HepG2 (cell line): ENCODE measurements around the gene DIP2C. TPM values are rescaled to one million over a fixed set of nuclear protein-coding genes. Genes with fewer than 3 reads are reported as not detected.

Source experiments
- ATAC-seq: fragments of 200-7000 bp; cut with Tn5 transposase; 3 replicates; pipeline ENCODE4 v1.9.1; 2020; ENCODE audit warnings: mild to moderate bottlenecking, moderate library complexity
- BruUV-seq: library from RNA; stranded (reverse); fragments of 400-500 nt; replicated peaks from 2 replicates; lab custom pipeline; 2021; lab: Mats Ljungman, UMichigan
- CTCF ChIA-PET: fragments of 300-600 bp; formaldehyde crosslinking; extraction: SDS; loops from one replicate; lab custom pipeline; 2021; ENCODE audit warnings: low total read pairs, inconsistent platforms, low intra/inter-chr PET ratio; lab: Yijun Ruan, JAX
- POLR2A ChIA-PET: fragments of 350-600 bp; sonication (Branson Sonifier 250); formaldehyde crosslinking; loops from one replicate; lab custom pipeline; 2020; ENCODE audit warnings: antibody characterized with exemption, inconsistent platforms; lab: Yijun Ruan, JAX
- DNase-seq: peaks from one replicate; pipeline ENCODE4 v3.0.0-alpha.2; 2015; ENCODE audit warnings: low spot score
- FAIRE-seq: peaks from 3 replicates; lab custom pipeline; 2011; peaks lifted over from hg19 to GRCh38; lab: Jason Lieb, UNC
- H2AFZ ChIP-seq: one replicate; pipeline ENCODE4 v1.6.1; 2011; ENCODE audit warnings: low read length, inconsistent platforms
- H3K27ac ChIP-seq: fragments of 300-600 bp; 3 replicates; pipeline ENCODE4 v1.8.0; 2011; ENCODE audit warnings: mixed run types, mild to moderate bottlenecking, mixed read lengths, low read length, inconsistent platforms; ENCODE audit not compliant: insufficient read depth; ENCODE audit errors: extremely low read length
- H3K27me3 ChIP-seq, 2 experiments: fragments of 200-600 bp in 1 of 2; 2 replicates in 1 of 2; 3 replicates in 1 of 2; pipeline versions ENCODE4 v1.6.0 to v1.8.0; 2011; ENCODE audit warnings: low read length in 2 of 2, mild to moderate bottlenecking in 2 of 2, moderate library complexity in 2 of 2, inconsistent platforms in 1 of 2; ENCODE audit not compliant: insufficient read depth in 2 of 2, control insufficient read depth in 1 of 2
- H3K36me3 ChIP-seq, 2 experiments: fragments of 200-600 bp in 1 of 2; replicated peaks in 1 of 2; 2 replicates in 1 of 2; 3 replicates in 1 of 2; pipeline versions ENCODE4 v1.5.1 to v1.8.0; 2011; ENCODE audit warnings: low read length in 2 of 2, inconsistent platforms in 1 of 2; ENCODE audit not compliant: insufficient read depth in 2 of 2, control insufficient read depth in 1 of 2
- H3K4me1 ChIP-seq: 2 replicates; pipeline ENCODE4 v1.5.1; 2012; ENCODE audit warnings: low read length, inconsistent platforms; ENCODE audit not compliant: insufficient read depth
- H3K4me2 ChIP-seq: 2 replicates; pipeline ENCODE4 v1.6.0; 2011; ENCODE audit warnings: low read depth, low read length, inconsistent platforms
- H3K4me3 ChIP-seq, 3 experiments: fragments of 200-600 bp in 1 of 3; sonication (generic), shearing (Covaris generic) in 1 of 3; replicated peaks in 1 of 3; 2 replicates each; pipeline ENCODE4 v1.5.1; 2011 to 2016; ENCODE audit warnings: low read length in 3 of 3, inconsistent platforms in 2 of 3, low read depth in 2 of 3, mild to moderate bottlenecking in 2 of 3, control low read depth in 1 of 3, mixed read lengths in 1 of 3; ENCODE audit not compliant: insufficient read depth in 1 of 3
- H3K79me2 ChIP-seq: one replicate; pipeline ENCODE4 v1.6.1; 2011; ENCODE audit warnings: low read length, inconsistent platforms; ENCODE audit not compliant: insufficient read depth
- H3K9ac ChIP-seq: 2 replicates; pipeline ENCODE4 v1.6.0; 2011; ENCODE audit warnings: mild to moderate bottlenecking, low read depth, low read length, inconsistent platforms; ENCODE audit not compliant: insufficient read depth
- H3K9me3 ChIP-seq: 2 replicates; pipeline ENCODE4 v1.5.1; 2012; ENCODE audit warnings: mild to moderate bottlenecking, low read length
- H4K20me1 ChIP-seq: 2 replicates; pipeline ENCODE4 v1.6.0; 2011; ENCODE audit warnings: inconsistent platforms, mild to moderate bottlenecking, low read length, moderate library complexity; ENCODE audit not compliant: insufficient read depth
- ARID3A ChIP-seq: IDR thresholded peaks from 2 replicates; pipeline ENCODE4 v1.6.1; 2012; ENCODE audit warnings: low read depth, low read length, improper control_type of control experiment
- CENPT ChIP-seq: sonication (generic); formaldehyde crosslinking; IDR thresholded peaks from 2 replicates; pipeline ENCODE4 v1.8.0; 2022; ENCODE audit warnings: low read depth, mild to moderate bottlenecking, moderate library complexity, missing genetic modification reagents
- E2F5 ChIP-seq: sonication (generic); formaldehyde crosslinking; conservative IDR thresholded peaks from 2 replicates; pipeline ENCODE4 v1.4.0; 2020; ENCODE audit warnings: missing genetic modification reagents
- MEF2D ChIP-seq: sonication (generic); formaldehyde crosslinking; IDR thresholded peaks from 2 replicates; pipeline ENCODE4 v1.5.1; 2020; ENCODE audit warnings: mild to moderate bottlenecking, missing genetic modification reagents
- PHF5A ChIP-seq: IDR thresholded peaks from one replicate; pipeline ENCODE4 v1.6.1; 2018; ENCODE audit warnings: low read depth, missing genetic modification reagents; ENCODE audit not compliant: unreplicated experiment
- RCOR2 ChIP-seq: IDR thresholded peaks from 2 replicates; pipeline ENCODE4 v1.6.1; 2016; ENCODE audit warnings: missing biosample characterization, missing genetic modification reagents
- SATB2 ChIP-seq: sonication (generic); formaldehyde crosslinking; IDR thresholded peaks from 2 replicates; pipeline ENCODE4 v1.5.0; 2020; ENCODE audit warnings: missing genetic modification reagents
- SETDB1 ChIP-seq: sonication (generic); formaldehyde crosslinking; IDR thresholded peaks from 2 replicates; pipeline ENCODE4 v1.5.1; 2020; ENCODE audit warnings: missing genetic modification reagents, mild to moderate bottlenecking, borderline replicate concordance
- SIX1 ChIP-seq: sonication (generic); formaldehyde crosslinking; IDR thresholded peaks from 2 replicates; pipeline ENCODE4 v1.4.0; 2020; ENCODE audit warnings: missing genetic modification reagents, borderline replicate concordance
- ZNF441 ChIP-seq: sonication (generic); formaldehyde crosslinking; IDR thresholded peaks from 2 replicates; pipeline ENCODE4 v1.7.0; 2021; ENCODE audit warnings: missing genetic modification reagents, borderline replicate concordance
- ZNF558 ChIP-seq: sonication (generic); formaldehyde crosslinking; IDR thresholded peaks from 2 replicates; pipeline ENCODE4 v1.9.0; 2022; ENCODE audit warnings: mild to moderate bottlenecking, missing genetic modification reagents, borderline replicate concordance
- WGBS: methylation state at CpG from one replicate; pipeline ENCODE4 v1.1.6; 2017; ENCODE audit warnings: low lambda C conversion rate; 5-methylcytosine and 5-hydroxymethylcytosine counted together
- in situ Hi-C: cut with HindIII; loops from 2 replicates; pipeline ENCODE4 v1.10.0; 2017; ENCODE audit warnings: low pct_unique_long_range_greater_than_20kb; ENCODE audit not compliant: extremely low pct_ligation_motif_present
- intact Hi-C: fragments of 100-400 bp; cut with micrococcal nuclease; formaldehyde crosslinking; loops from one replicate; pipeline ENCODE4 v1.10.0; 2022; ENCODE audit not compliant: unreplicated experiment
- polyA plus RNA-seq, 8 experiments: library from polyadenylated mRNA; depleted of rRNA in 3 of 8; stranded (reverse) in 7 of 8; unstranded in 1 of 8; fragments of >200 nt; fragmentation: Illumina TruSeq in 4 of 8; extraction: Trizol in 4 of 8; gene quantifications; 2 replicates each; pipeline versions ENCODE4 v1.2.1 to v1.2.3, GENCODE V29; 2011 to 2016; ENCODE audit warnings: low read depth in 4 of 8, missing spikeins in 1 of 8, mixed read lengths in 1 of 8; ENCODE audit not compliant: insufficient read depth in 1 of 8
- total RNA-seq, 5 experiments: library from RNA; depleted of rRNA; stranded (reverse); fragments of >200 nt; fragmentation: Illumina TruSeq; extraction: Trizol; gene quantifications; 2 replicates each; pipeline ENCODE4 v1.2.3, GENCODE V29; 2016; ENCODE audit warnings: low read depth in 1 of 5
- TF ChIP-seq, protein P1 (sequence below): sonication (generic); formaldehyde crosslinking; IDR thresholded peaks from 2 replicates; pipeline ENCODE4 v1.8.0; 2022; ENCODE audit warnings: mild to moderate bottlenecking, missing genetic modification reagents, moderate library complexity
- TF ChIP-seq, protein P2 (sequence below): sonication (generic); formaldehyde crosslinking; IDR thresholded peaks from 2 replicates; pipeline ENCODE4 v1.4.0; 2020; ENCODE audit warnings: missing genetic modification reagents, low read depth, mild to moderate bottlenecking, borderline replicate concordance

DIP2C gene
- total and polyA plus RNA-seq, 2 of the 13 experiments (the other 11 are each of a cell fraction or from before 2014, with no cell fraction given): 2.2 to 2.7 TPM

DNA sequence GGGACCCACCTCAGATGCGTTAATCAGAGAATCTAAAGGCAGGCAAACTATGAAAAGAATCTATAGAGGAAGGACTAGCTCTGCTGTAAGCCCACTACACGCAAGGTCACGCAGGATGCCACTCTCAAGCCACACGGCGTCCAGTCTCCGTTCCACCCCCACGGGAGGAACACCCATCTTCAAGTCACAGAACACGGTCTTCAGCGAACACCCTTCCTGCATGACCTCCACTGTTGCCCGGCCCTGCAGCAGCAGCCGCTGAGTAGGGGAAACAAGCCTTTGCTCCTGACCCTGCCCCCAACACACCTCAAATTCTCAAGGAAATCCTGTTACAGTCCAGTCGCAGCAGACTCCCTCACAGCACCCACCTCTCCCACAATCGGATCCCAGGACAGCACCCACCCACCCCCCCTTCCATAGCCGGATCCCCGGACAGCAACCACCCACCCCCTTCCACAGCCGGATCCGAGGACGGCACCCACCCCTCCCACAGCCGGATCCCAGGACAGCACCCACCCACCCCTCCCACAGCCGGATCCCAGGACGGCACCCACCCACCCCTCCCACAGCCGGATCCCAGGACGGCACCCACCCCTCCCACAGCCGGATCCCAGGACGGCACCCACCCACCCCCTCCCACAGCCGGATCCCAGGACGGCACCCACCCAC lies 133.7 kb downstream of the DIP2C start:
- Histone ChIP-seq H3K4me3 (no peak overlapping the region), H3K79me2 (no peaks in the 10 kb centered on the region), H3K27me3 (no peaks in the 10 kb centered on the region), H2AFZ (no peak overlapping the region), H3K36me3 (no peaks in the 10 kb centered on the region), H3K9ac (no peak overlapping the region), H3K27ac (no peak overlapping the region), H4K20me1 (peaks cover 3% of the 10 kb centered on the region; the same call in 1 of the 2 replicates), H3K4me2 (no peak overlapping the region), H3K4me1 (peaks cover 12% of the 10 kb centered on the region), H3K9me3 (no peaks in the 10 kb centered on the region)
- WGBS: 84% methylated on average over 24 of the region's 27 CpGs
- CTCF ChIA-PET: no interaction called here
- intact Hi-C loops (no loop called here), in situ Hi-C loops (no loop called here)
- TF ChIP-seq PHF5A (no peak), SIX1 (CRISPR knock-in tag) (no peak), CENPT (CRISPR knock-in tag) (no peak)
- TF ChIP-seq, protein P1, sequence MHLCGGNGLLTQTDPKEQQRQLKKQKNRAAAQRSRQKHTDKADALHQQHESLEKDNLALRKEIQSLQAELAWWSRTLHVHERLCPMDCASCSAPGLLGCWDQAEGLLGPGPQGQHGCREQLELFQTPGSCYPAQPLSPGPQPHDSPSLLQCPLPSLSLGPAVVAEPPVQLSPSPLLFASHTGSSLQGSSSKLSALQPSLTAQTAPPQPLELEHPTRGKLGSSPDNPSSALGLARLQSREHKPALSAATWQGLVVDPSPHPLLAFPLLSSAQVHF (CRISPR knock-in tag): no peak
- FAIRE-seq: no peak
- no peak for ATAC-seq
- POLR2A ChIA-PET: no interaction called here
- BruUV-seq: no TSS peak
- DNase-seq: no peak

DNA sequence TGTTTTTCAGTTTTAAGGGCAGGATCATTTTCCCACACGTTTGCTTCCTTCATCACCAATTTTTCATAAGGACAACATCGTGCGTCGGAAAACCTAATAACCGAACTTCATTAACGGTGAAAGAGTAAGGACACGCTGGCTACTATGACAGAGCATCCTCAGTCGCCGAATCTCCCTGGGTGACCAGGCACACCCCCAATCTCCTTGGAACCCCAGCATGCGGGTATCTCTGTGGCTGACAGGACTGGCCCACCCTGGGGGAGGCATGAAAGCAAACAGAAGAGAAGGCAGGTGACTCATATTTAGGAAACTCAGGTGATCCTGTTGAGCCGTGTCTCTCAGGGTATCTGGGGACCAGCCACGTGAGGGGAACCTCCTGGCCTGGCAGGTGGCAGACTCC lies 134.2 kb downstream of the DIP2C start:
- in situ Hi-C loops: no loop called here
- Histone ChIP-seq H3K4me2 (no peak overlapping the region), H3K9ac (no peak overlapping the region), H3K79me2 (no peaks in the 10 kb centered on the region), H3K27ac (no peak overlapping the region), H4K20me1 (peaks cover 3% of the 10 kb centered on the region; the same call in 1 of the 2 replicates), H2AFZ (no peak overlapping the region), H3K9me3 (no peaks in the 10 kb centered on the region), H3K36me3 (no peaks in the 10 kb centered on the region), H3K4me3 (no peak overlapping the region), H3K27me3 (no peaks in the 10 kb centered on the region), H3K4me1 (peaks cover 10% of the 10 kb centered on the region)
- ChIA-PET CTCF (no interaction called here), POLR2A (no interaction called here)
- intact Hi-C loops: no loop called here
- ATAC-seq (no peak), DNase-seq (no peak), FAIRE-seq (no peak)
- BruUV-seq: no TSS peak
- 89% methylated on average over 12 of the region's 12 CpGs for WGBS
- TF ChIP-seq ZNF441 (no peak), SATB2 (CRISPR knock-in tag) (no peak), ZNF558 (CRISPR knock-in tag) (no peak), MEF2D (CRISPR knock-in tag) (no peak), RCOR2 (CRISPR knock-in tag) (no peak), SETDB1 (CRISPR knock-in tag) (no peak), E2F5 (no peak), ARID3A (no peak)
- TF ChIP-seq, protein P2, sequence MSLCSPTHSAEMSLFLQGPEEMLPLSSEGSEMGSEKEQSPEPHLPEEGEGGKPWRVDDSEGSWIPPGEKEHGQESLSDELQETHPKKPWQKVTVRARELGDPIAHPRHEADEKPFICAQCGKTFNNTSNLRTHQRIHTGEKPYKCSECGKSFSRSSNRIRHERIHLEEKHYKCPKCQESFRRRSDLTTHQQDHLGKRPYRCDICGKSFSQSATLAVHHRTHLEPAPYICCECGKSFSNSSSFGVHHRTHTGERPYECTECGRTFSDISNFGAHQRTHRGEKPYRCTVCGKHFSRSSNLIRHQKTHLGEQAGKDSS: no peak
